ENCODE results near the gene COL1A1. TPM values are rescaled to one million over a fixed set of nuclear protein-coding genes. Genes with fewer than 3 reads are reported as not detected.

COL1A1 gene
- total and polyA plus RNA-seq, 8 donors: 9.0 to 875 (median 20.9) TPM

DNA sequence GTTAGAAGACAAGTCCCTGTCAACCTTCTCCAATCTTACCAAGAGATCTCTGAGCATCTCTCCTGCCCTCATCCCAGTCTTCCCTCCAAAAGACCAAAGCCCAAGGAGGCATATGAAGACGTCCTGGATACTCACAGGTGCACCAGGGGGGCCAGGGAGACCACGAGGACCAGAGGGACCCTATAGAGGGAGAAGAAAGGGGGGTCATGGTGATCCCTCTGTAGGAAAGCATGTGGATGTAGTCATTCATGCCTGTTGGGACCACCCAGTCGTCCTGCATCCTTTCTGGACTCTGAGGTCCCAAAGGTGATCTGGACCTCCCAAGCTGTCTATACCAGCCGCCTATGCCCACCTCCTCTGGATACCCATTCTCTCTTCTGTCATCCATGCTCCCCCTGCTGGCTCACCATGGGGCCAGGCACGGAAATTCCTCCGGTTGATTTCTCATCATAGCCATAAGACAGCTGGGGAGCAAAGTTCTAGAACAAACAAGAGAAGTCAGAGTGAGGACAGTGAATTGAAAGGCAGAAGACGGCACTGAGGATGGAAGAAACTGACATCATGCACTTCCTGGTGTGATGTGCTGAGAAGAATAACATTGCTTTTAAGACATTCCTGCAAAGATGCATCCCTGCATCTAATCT, 3.3 kb downstream of the COL1A1 start:
- intact Hi-C loops (cut with DNase I): no loop called here
- WGBS, 2 donors: 16 to 26% methylated on average over 7 of the region's 7 CpGs
- H3K4me1 ChIP-seq: peaks cover 0 to 4% (median 3%) of the 10 kb centered on the region in 3 donors

DNA sequence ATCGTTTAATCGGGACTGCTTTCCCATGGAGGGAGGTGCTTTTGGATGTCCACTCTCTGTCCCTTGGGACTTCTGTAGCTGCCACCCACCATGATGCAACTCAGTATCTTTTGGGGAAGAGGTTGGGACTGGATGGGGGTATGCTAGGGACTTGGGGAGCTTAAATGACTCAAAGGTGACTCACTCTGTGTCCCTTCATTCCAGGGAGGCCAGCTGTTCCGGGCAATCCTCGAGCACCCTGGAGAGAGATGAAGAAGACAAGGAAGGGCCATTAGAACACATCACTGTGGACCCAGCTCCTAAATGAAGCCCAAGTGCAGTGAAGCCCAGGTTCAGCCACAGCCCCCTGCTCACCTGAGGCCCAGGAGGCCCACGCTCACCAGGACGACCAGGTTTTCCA, 4.6 kb downstream of the COL1A1 start:
- Histone ChIP-seq H3K27me3 (peaks cover 0 to 6% (median 2%) of the 10 kb centered on the region in 4 donors), H3K4me1 (peaks cover 0 to 4% (median 3%) of the 10 kb centered on the region in 3 donors), H3K27ac (no peak overlapping the region), H3K9me3 (no peaks in the 10 kb centered on the region), H3K36me3 (no peaks in the 10 kb centered on the region), H3K4me3 (no peak overlapping the region)
- no peak for ATAC-seq
- intact Hi-C loops (cut with DNase I): no loop called here
- no peak for FAIRE-seq
- TF ChIP-seq, protein P1, sequence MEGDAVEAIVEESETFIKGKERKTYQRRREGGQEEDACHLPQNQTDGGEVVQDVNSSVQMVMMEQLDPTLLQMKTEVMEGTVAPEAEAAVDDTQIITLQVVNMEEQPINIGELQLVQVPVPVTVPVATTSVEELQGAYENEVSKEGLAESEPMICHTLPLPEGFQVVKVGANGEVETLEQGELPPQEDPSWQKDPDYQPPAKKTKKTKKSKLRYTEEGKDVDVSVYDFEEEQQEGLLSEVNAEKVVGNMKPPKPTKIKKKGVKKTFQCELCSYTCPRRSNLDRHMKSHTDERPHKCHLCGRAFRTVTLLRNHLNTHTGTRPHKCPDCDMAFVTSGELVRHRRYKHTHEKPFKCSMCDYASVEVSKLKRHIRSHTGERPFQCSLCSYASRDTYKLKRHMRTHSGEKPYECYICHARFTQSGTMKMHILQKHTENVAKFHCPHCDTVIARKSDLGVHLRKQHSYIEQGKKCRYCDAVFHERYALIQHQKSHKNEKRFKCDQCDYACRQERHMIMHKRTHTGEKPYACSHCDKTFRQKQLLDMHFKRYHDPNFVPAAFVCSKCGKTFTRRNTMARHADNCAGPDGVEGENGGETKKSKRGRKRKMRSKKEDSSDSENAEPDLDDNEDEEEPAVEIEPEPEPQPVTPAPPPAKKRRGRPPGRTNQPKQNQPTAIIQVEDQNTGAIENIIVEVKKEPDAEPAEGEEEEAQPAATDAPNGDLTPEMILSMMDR (IDR thresholded peaks at IDR 0.05): no peak
- no peak for DNase-seq
- WGBS, 2 donors: 63 to 72% methylated on average over 6 of the region's 6 CpGs

More for the DNA sequence above, 3.3 kb downstream of the COL1A1 start:
- Histone ChIP-seq H3K36me3 (no peaks in the 10 kb centered on the region), H3K27me3 (peaks cover 0 to 6% (median 2%) of the 10 kb centered on the region in 4 donors), H3K4me3 (no peak overlapping the region), H3K9me3 (no peaks in the 10 kb centered on the region), H3K27ac (peak overlapping the region in 1 of 4 donors; percentile 15)
- ATAC-seq: no peak
- no peak for FAIRE-seq
- TF ChIP-seq, protein P1 (IDR thresholded peaks at IDR 0.05): peak; percentile 28 to 41 (median 36)
- peak in 2 of 6 donors; percentile 62 to 76 for DNase-seq

DNA sequence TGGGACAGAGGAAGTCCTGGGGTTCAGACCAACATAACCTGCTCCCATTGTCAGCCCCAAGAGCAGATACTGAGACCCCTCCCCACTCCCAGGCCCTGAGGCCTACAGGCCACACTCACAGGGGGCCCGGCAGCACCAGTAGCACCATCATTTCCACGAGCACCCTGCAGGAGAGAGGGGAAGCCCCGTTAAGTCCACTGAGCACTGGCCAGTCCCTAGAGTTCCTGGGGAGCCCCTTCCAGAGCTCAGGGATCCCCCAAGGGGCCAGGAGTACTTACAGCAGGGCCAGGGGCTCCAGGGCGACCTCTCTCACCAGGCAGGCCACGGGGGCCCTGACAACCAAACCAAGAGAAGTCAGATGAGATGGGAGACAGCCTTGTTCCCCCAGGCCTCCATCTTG, 5.4 kb downstream of the COL1A1 start:
- DNase-seq (no peak), ATAC-seq (no peak), FAIRE-seq (no peak)
- TF ChIP-seq, protein P1 (IDR thresholded peaks at IDR 0.05): no peak
- intact Hi-C loops (cut with DNase I): no loop called here
- H3K36me3 ChIP-seq: no peaks in the 10 kb centered on the region
- H3K4me1 ChIP-seq: peaks cover 0 to 4% (median 3%) of the 10 kb centered on the region in 3 donors
- peaks cover 0 to 2% (median 0%) of the 10 kb centered on the region in 4 donors for H3K27me3 ChIP-seq
- no peak overlapping the region for H3K27ac ChIP-seq
- no peak overlapping the region for H3K4me3 ChIP-seq
- 53 to 79% methylated on average over 5 of the region's 5 CpGs for WGBS, 2 donors
- H3K9me3 ChIP-seq: no peaks in the 10 kb centered on the region

DNA sequence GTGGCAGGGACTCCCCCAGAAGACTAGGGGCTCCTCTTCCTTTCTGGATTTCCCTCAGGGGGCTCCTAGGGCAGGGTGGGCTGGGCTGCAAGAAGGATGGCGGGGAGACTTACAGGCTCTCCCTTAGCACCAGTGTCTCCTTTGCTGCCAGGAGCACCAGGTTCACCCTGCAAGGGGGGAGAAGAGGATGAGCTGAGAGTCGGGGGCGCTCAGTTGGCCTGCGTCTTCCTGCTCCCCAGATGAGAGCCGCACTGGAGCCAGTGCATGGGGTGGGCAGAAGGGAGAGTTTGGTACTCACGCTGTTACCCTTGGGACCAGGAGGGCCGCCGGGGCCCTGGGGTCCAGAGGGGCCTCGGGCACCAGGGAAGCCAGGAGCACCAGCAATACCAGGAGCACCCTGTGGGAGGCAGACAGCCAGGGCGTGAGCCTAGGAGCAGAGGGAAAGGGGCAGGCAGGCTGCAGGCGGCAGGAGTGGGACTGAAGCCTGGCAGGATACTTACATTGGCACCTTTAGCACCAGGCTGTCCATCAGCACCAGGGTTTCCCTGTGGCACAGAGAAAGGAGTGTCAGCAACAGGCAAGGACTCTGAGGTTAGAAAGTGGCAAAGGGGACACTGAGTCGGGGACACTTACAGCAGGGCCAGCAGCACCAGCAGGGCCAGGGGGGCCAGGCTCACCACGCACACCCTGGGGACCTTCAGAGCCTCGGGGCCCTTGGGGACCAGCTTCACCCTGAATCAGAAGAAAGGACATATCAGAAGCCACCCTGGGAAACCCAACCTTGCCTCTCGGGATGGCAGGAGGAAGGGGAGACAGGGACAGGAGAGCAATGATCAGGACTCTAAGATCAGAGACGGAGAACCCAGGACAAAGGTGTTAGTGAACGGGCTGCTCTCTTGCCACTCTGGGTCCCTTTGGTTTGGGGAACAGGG, 6.2 kb downstream of the COL1A1 start:
- WGBS, 2 donors: 74 to 78% methylated on average over 17 of the region's 17 CpGs
- Histone ChIP-seq H3K4me3 (no peak overlapping the region), H3K9me3 (no peaks in the 10 kb centered on the region), H3K36me3 (no peaks in the 10 kb centered on the region), H3K27me3 (no peaks in the 10 kb centered on the region), H3K27ac (no peak overlapping the region), H3K4me1 (peaks cover 0 to 4% (median 3%) of the 10 kb centered on the region in 3 donors)
- intact Hi-C loops (cut with DNase I): no loop called here
- no peak for FAIRE-seq
- TF ChIP-seq, protein P1 (IDR thresholded peaks at IDR 0.05): no peak
- ATAC-seq: no peak
- peak in 1 of 6 donors; percentile 12 for DNase-seq

Measured in pancreas (tissue), 10 donors.